Mucosa of rectum (tissue), 2 donors: Measurements from ENCODE around the gene HPCAL1.

Source experiments
- H3K27ac ChIP-seq, 2 donors: one replicate each; pipeline ENCODE4 v1.7.0; 2013; ENCODE audit warnings: inconsistent platforms in 2 of 2, low read depth in 2 of 2, low read length in 2 of 2
- H3K27me3 ChIP-seq, 2 donors: one replicate each; pipeline ENCODE4 v1.7.0; 2013; ENCODE audit warnings: low read length in 2 of 2; ENCODE audit not compliant: control insufficient read depth in 2 of 2, insufficient read depth in 2 of 2
- H3K36me3 ChIP-seq, 2 donors: one replicate each; pipeline ENCODE4 v1.7.0; 2013; ENCODE audit warnings: low read length in 2 of 2; ENCODE audit not compliant: control insufficient read depth in 2 of 2, insufficient read depth in 2 of 2
- H3K4me1 ChIP-seq, 2 donors: one replicate each; pipeline ENCODE4 v1.7.0; 2013; ENCODE audit warnings: low read length in 2 of 2, mild to moderate bottlenecking in 1 of 2; ENCODE audit not compliant: control insufficient read depth in 2 of 2, insufficient read depth in 2 of 2
- H3K4me3 ChIP-seq, 2 donors: one replicate each; pipeline ENCODE4 v1.7.0; 2013; ENCODE audit warnings: low read length in 2 of 2
- H3K9ac ChIP-seq, 2 donors: one replicate each; pipeline ENCODE4 v1.7.0; 2013; ENCODE audit warnings: low read length in 2 of 2, low read depth in 1 of 2, mild to moderate bottlenecking in 1 of 2
- H3K9me3 ChIP-seq, 2 donors: one replicate each; pipeline ENCODE4 v1.7.0; 2013; ENCODE audit warnings: low read length in 2 of 2; ENCODE audit not compliant: control insufficient read depth in 2 of 2
- donor health status: healthy.
- donor health status: Normal muscosa, but diverticular disease.

Gene HPCAL1

GRCh38 chr2:10405448-10405847 lies 102.7 kb downstream of the HPCAL1 start:
- no peak overlapping the region for H3K4me3 ChIP-seq
- peaks cover 0 to 6% of the 10 kb centered on the region in 2 donors for H3K36me3 ChIP-seq
- H3K27me3 ChIP-seq: no peaks in the 10 kb centered on the region
- H3K9ac ChIP-seq: no peak overlapping the region
- H3K27ac ChIP-seq: peak overlapping the region; percentile 7 to 45
- no peaks in the 10 kb centered on the region for H3K9me3 ChIP-seq
- peaks cover 35 to 40% of the 10 kb centered on the region in 2 donors for H3K4me1 ChIP-seq

- Histone ChIP-seq H3K9ac (no peak overlapping the region), H3K4me1 (peaks cover 33 to 38% of the 10 kb centered on the region in 2 donors), H3K27ac (peak overlapping the region in 1 of 2 donors; percentile 23), H3K36me3 (peaks cover 2 to 4% of the 10 kb centered on the region in 2 donors), H3K4me3 (no peak overlapping the region), H3K27me3 (no peaks in the 10 kb centered on the region), H3K9me3 (no peaks in the 10 kb centered on the region)
Measured at GRCh38 chr2:10406016-10406415, 103.3 kb downstream of the HPCAL1 start.

- H3K27ac ChIP-seq: peak overlapping the region in 1 of 2 donors; percentile 23
- peaks cover 27 to 33% of the 10 kb centered on the region in 2 donors for H3K4me1 ChIP-seq
- H3K9ac ChIP-seq: no peak overlapping the region
- H3K4me3 ChIP-seq: no peak overlapping the region
- no peaks in the 10 kb centered on the region for H3K9me3 ChIP-seq
- H3K27me3 ChIP-seq: no peaks in the 10 kb centered on the region
- peaks cover 4% of the 10 kb centered on the region in 2 donors for H3K36me3 ChIP-seq
Measured at GRCh38 chr2:10406491-10407188, 103.9 kb downstream of the HPCAL1 start.

GRCh38 chr2:10407432-10407831 lies 104.7 kb downstream of the HPCAL1 start:
- Histone ChIP-seq H3K4me1 (peaks cover 26 to 35% of the 10 kb centered on the region in 2 donors), H3K4me3 (no peak overlapping the region), H3K9ac (no peak overlapping the region), H3K36me3 (peaks cover 4 to 6% of the 10 kb centered on the region in 2 donors), H3K27ac (peak overlapping the region; percentile 12 to 89), H3K9me3 (no peaks in the 10 kb centered on the region), H3K27me3 (no peaks in the 10 kb centered on the region)

GRCh38 chr2:10407841-10408648 lies 105.3 kb downstream of the HPCAL1 start:
- Histone ChIP-seq H3K36me3 (peaks cover 4 to 6% of the 10 kb centered on the region in 2 donors), H3K4me1 (peaks cover 30 to 37% of the 10 kb centered on the region in 2 donors), H3K27me3 (no peaks in the 10 kb centered on the region), H3K27ac (peak overlapping the region; percentile 79 to 89), H3K4me3 (peak overlapping the region; percentile 17 to 43), H3K9ac (peak overlapping the region; percentile 55 to 64), H3K9me3 (no peaks in the 10 kb centered on the region)

GRCh38 chr2:10408649-10409579 lies 106.2 kb downstream of the HPCAL1 start:
- Histone ChIP-seq H3K4me3 (peak overlapping the region; percentile 17 to 43), H3K9me3 (no peaks in the 10 kb centered on the region), H3K4me1 (peaks cover 38 to 46% of the 10 kb centered on the region in 2 donors), H3K36me3 (peaks cover 4 to 6% of the 10 kb centered on the region in 2 donors), H3K9ac (peak overlapping the region; percentile 28 to 55), H3K27me3 (no peaks in the 10 kb centered on the region), H3K27ac (peak overlapping the region; percentile 79 to 89)

GRCh38 chr2:10410001-10410822 lies 107.5 kb downstream of the HPCAL1 start:
- H3K27me3 ChIP-seq: no peaks in the 10 kb centered on the region
- peaks cover 4 to 6% of the 10 kb centered on the region in 2 donors for H3K36me3 ChIP-seq
- no peak overlapping the region for H3K9ac ChIP-seq
- H3K4me1 ChIP-seq: peaks cover 51 to 59% of the 10 kb centered on the region in 2 donors
- H3K27ac ChIP-seq: peak overlapping the region in 1 of 2 donors; percentile 40
- H3K4me3 ChIP-seq: no peak overlapping the region
- no peaks in the 10 kb centered on the region for H3K9me3 ChIP-seq

- peaks cover 4 to 6% of the 10 kb centered on the region in 2 donors for H3K36me3 ChIP-seq
- no peaks in the 10 kb centered on the region for H3K27me3 ChIP-seq
- H3K9ac ChIP-seq: no peak overlapping the region
- peaks cover 57 to 63% of the 10 kb centered on the region in 2 donors for H3K4me1 ChIP-seq
- H3K27ac ChIP-seq: no peak overlapping the region
- no peak overlapping the region for H3K4me3 ChIP-seq
- no peaks in the 10 kb centered on the region for H3K9me3 ChIP-seq
Measured at GRCh38 chr2:10410823-10411437, 108.2 kb downstream of the HPCAL1 start.

- Histone ChIP-seq H3K4me3 (no peak overlapping the region), H3K27ac (no peak overlapping the region), H3K27me3 (no peaks in the 10 kb centered on the region), H3K9me3 (no peaks in the 10 kb centered on the region), H3K9ac (no peak overlapping the region), H3K36me3 (peaks cover 0 to 6% of the 10 kb centered on the region in 2 donors), H3K4me1 (peaks cover 57 to 60% of the 10 kb centered on the region in 2 donors)
Measured at GRCh38 chr2:10411557-10411956, 108.9 kb downstream of the HPCAL1 start.
